Naive thymus-derived CD8-positive, alpha-beta T cell (primary cell): ENCODE measurements around the gene LRBA. TPM values are rescaled to one million over a fixed set of nuclear protein-coding genes. Genes with fewer than 3 reads are reported as not detected.

Source experiments
- ATAC-seq, 2 donors: fragments of 150-1000 bp; cut with Tn5 transposase in 1 of 2; sonication (Bioruptor Pico), chemical (Tn5 transposase) in 1 of 2; 1 replicate in 1 of 2; 2 replicates in 1 of 2; pipeline ENCODE4 v1.10.0; 2021; ENCODE audit warnings: mild to moderate bottlenecking in 2 of 2, moderate library complexity in 2 of 2
- POLR2A ChIA-PET: fragments of 350-600 bp; sonication (Branson Sonifier 250); formaldehyde crosslinking; loops from one replicate; lab custom pipeline; 2021; ENCODE audit warnings: antibody characterized with exemption; lab: Charles Lee
- DNase-seq, 10 donors: peaks; one replicate each; pipeline versions ENCODE4 v3.0.0 to v3.0.0-alpha.2; 2020 to 2022
- H3K27ac Mint-ChIP-seq, 10 donors: one replicate each; pipeline ENCODE4 v1.8.0; 2020 to 2022; ENCODE audit warnings: mild to moderate bottlenecking in 10 of 10, mixed read lengths in 10 of 10, moderate library complexity in 4 of 10, inconsistent platforms in 1 of 10
- H3K27me3 Mint-ChIP-seq, 5 donors: one replicate each; pipeline ENCODE4 v1.8.0; 2021 to 2022; ENCODE audit warnings: mixed read lengths in 5 of 5
- H3K36me3 Mint-ChIP-seq, 3 donors: one replicate each; pipeline ENCODE4 v1.8.0; 2020 to 2022; ENCODE audit warnings: mixed read lengths in 3 of 3, mild to moderate bottlenecking in 2 of 3, inconsistent platforms in 1 of 3
- H3K4me1 Mint-ChIP-seq, 4 donors: one replicate each; pipeline ENCODE4 v1.8.0; 2021 to 2022; ENCODE audit warnings: mixed read lengths in 4 of 4
- H3K4me3 Mint-ChIP-seq, 10 donors: one replicate each; pipeline ENCODE4 v1.8.0; 2020 to 2022; ENCODE audit warnings: mild to moderate bottlenecking in 10 of 10, mixed read lengths in 10 of 10, moderate library complexity in 6 of 10, inconsistent platforms in 1 of 10
- H3K9me3 Mint-ChIP-seq, 9 donors: one replicate each; pipeline ENCODE4 v1.8.0; 2020 to 2022; ENCODE audit warnings: mixed read lengths in 9 of 9, mild to moderate bottlenecking in 3 of 9, inconsistent platforms in 1 of 9, moderate library complexity in 1 of 9
- polyA plus RNA-seq, 3 donors: library from polyadenylated mRNA; unstranded; fragments of 300-500 nt; fragmentation: Illumina TruSeq; gene quantifications; one replicate each; pipeline ENCODE4 v1.2.3, GENCODE V29; 2021
- total RNA-seq, 8 experiments: library from RNA in 2 of 8; stranded (reverse) in 2 of 8; gene quantifications; one replicate each; pipeline ENCODE4 v1.2.3 and lab custom pipeline; 2021 to 2026

The LRBA gene
- total and polyA plus RNA-seq, 5 experiments from 2014 or later, result 16.4 to 57.7 (median 18.4) TPM

DNA sequence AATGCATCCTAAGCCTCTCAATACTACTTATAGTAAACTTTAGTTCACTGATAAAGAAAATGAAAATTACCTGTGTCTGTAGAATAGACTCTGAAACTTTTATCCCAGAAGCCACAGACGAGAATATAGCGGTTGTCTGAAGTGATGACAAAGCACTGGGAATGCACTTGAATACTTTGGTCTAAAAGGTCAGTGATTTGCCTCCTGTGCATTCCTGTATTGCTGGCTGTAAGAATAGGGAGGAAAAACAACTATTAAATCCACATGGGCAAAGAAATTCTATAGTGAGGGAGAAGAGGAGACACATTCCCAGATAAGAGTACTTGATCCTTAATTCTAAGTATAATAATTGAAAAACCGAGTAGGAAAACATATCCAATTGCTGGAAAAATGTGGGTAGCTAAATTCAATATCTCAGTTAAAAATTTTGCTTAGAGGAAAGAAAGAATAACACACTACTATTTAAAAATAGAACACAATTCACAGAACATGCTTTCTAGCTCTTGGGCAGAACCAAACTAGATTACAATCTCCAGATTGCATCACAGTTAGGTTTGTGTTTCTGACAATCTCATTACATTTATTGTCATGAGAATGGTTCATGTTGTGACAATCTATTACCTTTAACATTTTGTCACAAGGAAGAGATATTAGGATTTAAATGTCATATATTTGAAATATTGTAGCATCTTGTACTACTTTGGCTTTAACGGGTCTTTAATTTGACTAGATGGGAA is 704.8 kb downstream of the LRBA start:
- Mint-ChIP-seq H3K27ac (no peak overlapping the region), H3K4me1 (peaks cover 0 to 5% (median 0%) of the 10 kb centered on the region in 4 donors), H3K9me3 (no peaks in the 10 kb centered on the region), H3K27me3 (no peaks in the 10 kb centered on the region), H3K36me3 (peaks cover 8 to 60% (median 19%) of the 10 kb centered on the region in 3 donors), H3K4me3 (no peak overlapping the region)
- ATAC-seq (no peak), DNase-seq (no peak)
- POLR2A ChIA-PET, result no interaction called here

GRCh38 chr4:150308824-150309472 is 706.1 kb downstream of the LRBA start:
- POLR2A ChIA-PET, result no interaction called here
- Mint-ChIP-seq H3K27ac (no peak overlapping the region), H3K36me3 (peaks cover 4 to 57% (median 18%) of the 10 kb centered on the region in 3 donors)

DNA sequence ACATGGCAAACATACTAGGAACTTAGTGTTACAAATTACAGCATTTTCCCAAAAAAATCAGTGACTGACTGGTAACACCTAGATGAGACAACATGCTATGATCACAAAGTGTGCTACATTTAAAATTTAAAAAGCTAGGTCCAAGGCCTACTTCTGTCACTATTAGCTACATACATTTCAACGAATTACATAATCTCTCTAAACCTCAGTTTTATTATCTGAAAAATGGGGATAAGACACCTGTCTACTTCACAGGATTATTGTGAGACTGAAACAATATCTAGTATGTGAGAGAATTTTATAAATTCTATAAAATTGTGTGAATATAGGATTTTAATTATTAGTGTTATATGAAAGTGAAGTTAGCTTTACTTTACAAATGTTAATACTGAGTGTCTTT is 708.4 kb downstream of the LRBA start:
- Mint-ChIP-seq H3K9me3 (no peaks in the 10 kb centered on the region), H3K36me3 (peaks cover 4 to 50% (median 18%) of the 10 kb centered on the region in 3 donors), H3K4me1 (no peaks in the 10 kb centered on the region), H3K27ac (peak overlapping the region in 1 of 10 donors; percentile 20), H3K27me3 (no peaks in the 10 kb centered on the region), H3K4me3 (no peak overlapping the region)
- POLR2A ChIA-PET, result no interaction called here
- no peak for ATAC-seq
- no peak for DNase-seq

More at GRCh38 chr4:150308824-150309472, 706.1 kb downstream of the LRBA start:
- H3K27me3 Mint-ChIP-seq, result no peaks in the 10 kb centered on the region
- H3K9me3 Mint-ChIP-seq, result no peaks in the 10 kb centered on the region
- no peak overlapping the region for H3K4me3 Mint-ChIP-seq
- ATAC-seq, result no peak
- DNase-seq, result no peak
- no peaks in the 10 kb centered on the region for H3K4me1 Mint-ChIP-seq

DNA sequence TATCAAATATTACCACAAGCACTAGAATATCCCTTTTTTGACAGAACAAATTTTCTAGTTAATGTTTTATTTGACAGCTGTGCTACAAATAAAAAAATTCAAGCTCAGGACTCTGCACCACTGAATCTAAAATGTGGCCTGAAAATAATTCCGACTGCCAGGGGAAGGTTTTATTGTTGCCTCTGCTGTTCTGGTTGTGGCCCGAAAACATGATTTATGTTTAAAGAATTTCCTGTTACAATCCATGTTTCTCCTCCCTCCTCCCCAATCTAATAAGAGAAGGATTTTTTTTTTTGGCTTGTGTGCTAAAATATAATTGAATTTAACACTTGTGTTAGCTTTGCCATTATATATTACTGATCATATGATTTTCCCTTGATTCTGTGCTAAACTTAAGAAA is 709.1 kb downstream of the LRBA start:
- DNase-seq (no peak), ATAC-seq (no peak)
- Mint-ChIP-seq H3K9me3 (no peaks in the 10 kb centered on the region), H3K4me1 (peaks cover 0 to 2% (median 0%) of the 10 kb centered on the region in 4 donors), H3K27me3 (no peaks in the 10 kb centered on the region), H3K27ac (peak overlapping the region in 1 of 10 donors; percentile 38), H3K4me3 (no peak overlapping the region), H3K36me3 (peaks cover 4 to 50% (median 18%) of the 10 kb centered on the region in 3 donors)
- POLR2A ChIA-PET, result no interaction called here

DNA sequence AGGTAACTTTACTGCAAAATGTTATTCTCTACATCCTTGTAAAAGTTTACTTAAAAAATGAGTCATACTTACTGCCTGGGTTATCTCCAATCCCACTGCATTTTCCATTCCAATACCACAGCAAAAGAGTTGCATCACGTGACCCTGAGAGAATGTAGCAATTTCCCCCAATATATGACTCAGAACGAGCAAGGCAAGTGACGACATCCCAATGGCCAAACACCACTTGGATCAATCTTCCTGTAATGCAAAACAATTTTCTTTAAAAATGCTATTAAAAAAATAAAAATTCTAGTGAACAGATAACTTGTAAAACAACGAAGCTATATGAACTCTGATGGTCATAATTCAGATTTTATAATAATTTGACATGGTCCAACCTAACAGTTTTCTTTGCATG is 712.5 kb downstream of the LRBA start:
- Mint-ChIP-seq H3K9me3 (no peaks in the 10 kb centered on the region), H3K4me3 (no peak overlapping the region), H3K4me1 (peaks cover 0 to 2% (median 0%) of the 10 kb centered on the region in 4 donors), H3K27me3 (no peaks in the 10 kb centered on the region), H3K27ac (peak overlapping the region in 1 of 10 donors; percentile 13), H3K36me3 (peaks cover 0 to 29% (median 11%) of the 10 kb centered on the region in 3 donors)
- ATAC-seq (no peak), DNase-seq (no peak)
- POLR2A ChIA-PET, result no interaction called here

DNA sequence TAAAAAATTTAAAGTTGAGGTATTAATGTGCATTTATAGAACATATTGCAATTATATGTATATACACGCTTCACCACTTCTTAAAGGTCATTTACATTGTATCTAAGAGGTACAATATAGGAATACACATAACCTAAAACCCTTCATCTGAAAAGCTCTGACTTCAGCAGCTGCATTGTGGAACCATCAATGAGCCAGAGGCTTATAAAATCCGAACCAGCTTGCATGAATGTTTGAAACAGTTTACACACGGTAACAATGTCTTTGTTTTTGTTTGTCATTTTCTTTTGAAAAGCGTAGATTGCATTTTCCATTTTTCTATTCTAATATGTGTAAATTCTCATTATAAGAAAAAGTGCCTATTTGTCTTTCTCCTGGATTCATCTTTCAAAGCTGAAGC is 715.3 kb downstream of the LRBA start:
- Mint-ChIP-seq H3K4me1 (peaks cover 0 to 2% (median 0%) of the 10 kb centered on the region in 4 donors), H3K27me3 (no peaks in the 10 kb centered on the region), H3K4me3 (no peak overlapping the region), H3K36me3 (peaks cover 0 to 17% (median 6%) of the 10 kb centered on the region in 3 donors), H3K9me3 (no peaks in the 10 kb centered on the region), H3K27ac (no peak overlapping the region)
- no peak for ATAC-seq
- DNase-seq, result no peak
- POLR2A ChIA-PET, result no interaction called here

GRCh38 chr4:150297861-150298474 is 717.1 kb downstream of the LRBA start:
- peak in 3 of 10 donors; percentile 1 to 11 (median 4) for DNase-seq
- no peak overlapping the region for H3K4me3 Mint-ChIP-seq
- H3K9me3 Mint-ChIP-seq, result peaks cover 0 to 3% (median 0%) of the 10 kb centered on the region in 9 donors

GRCh38 chr4:150289881-150290280 is 725.2 kb downstream of the LRBA start:
- peak overlapping the region in 1 of 10 donors; percentile 9 for H3K4me3 Mint-ChIP-seq

More at GRCh38 chr4:150297861-150298474, 717.1 kb downstream of the LRBA start:
- POLR2A ChIA-PET, result no interaction called here
- H3K4me1 Mint-ChIP-seq, result peaks cover 0 to 2% (median 0%) of the 10 kb centered on the region in 4 donors
- H3K27me3 Mint-ChIP-seq, result no peaks in the 10 kb centered on the region
- ATAC-seq, result no peak
- no peak overlapping the region for H3K27ac Mint-ChIP-seq
- H3K36me3 Mint-ChIP-seq, result peaks cover 6 to 16% (median 12%) of the 10 kb centered on the region in 3 donors

DNA sequence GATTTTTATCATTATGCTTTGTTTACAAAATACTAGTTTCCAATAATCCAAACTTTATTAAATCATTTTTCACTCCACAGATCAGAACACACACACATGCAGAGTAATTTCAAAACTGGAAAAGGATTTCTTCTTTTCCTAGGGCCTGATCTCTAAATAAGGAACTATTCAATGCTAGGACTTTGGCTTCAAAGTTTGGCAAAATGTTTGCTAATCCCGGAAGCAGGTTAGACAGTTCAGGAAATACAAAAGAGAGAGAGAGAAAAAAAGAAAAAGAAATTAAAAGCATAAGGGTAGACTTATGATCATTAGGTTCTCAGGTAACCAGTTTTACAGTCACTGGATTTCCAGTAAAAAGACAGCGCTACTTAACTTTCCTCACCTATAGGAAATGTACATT is 725.9 kb downstream of the LRBA start:
- Mint-ChIP-seq H3K36me3 (peaks cover 17 to 38% (median 24%) of the 10 kb centered on the region in 3 donors), H3K27me3 (no peaks in the 10 kb centered on the region), H3K9me3 (peaks cover 0 to 6% (median 0%) of the 10 kb centered on the region in 9 donors), H3K4me3 (no peak overlapping the region), H3K4me1 (peaks cover 0 to 9% (median 1%) of the 10 kb centered on the region in 4 donors), H3K27ac (peak overlapping the region in 1 of 10 donors; percentile 15)
- ATAC-seq (no peak), DNase-seq (no peak)
- POLR2A ChIA-PET, result no interaction called here

More at GRCh38 chr4:150289881-150290280, 725.2 kb downstream of the LRBA start:
- no peaks in the 10 kb centered on the region for H3K27me3 Mint-ChIP-seq
- peaks cover 17 to 34% (median 27%) of the 10 kb centered on the region in 3 donors for H3K36me3 Mint-ChIP-seq
- H3K4me1 Mint-ChIP-seq, result peaks cover 0 to 9% (median 1%) of the 10 kb centered on the region in 4 donors
- H3K27ac Mint-ChIP-seq, result no peak overlapping the region
- POLR2A ChIA-PET, result no interaction called here
- peaks cover 0 to 6% (median 0%) of the 10 kb centered on the region in 9 donors for H3K9me3 Mint-ChIP-seq
- ATAC-seq, result no peak
- DNase-seq, result no peak

- Mint-ChIP-seq H3K4me3 (no peak overlapping the region), H3K9me3 (no peaks in the 10 kb centered on the region), H3K36me3 (peaks cover 31 to 63% (median 33%) of the 10 kb centered on the region in 3 donors), H3K27me3 (no peaks in the 10 kb centered on the region), H3K27ac (no peak overlapping the region), H3K4me1 (peaks cover 0 to 9% (median 1%) of the 10 kb centered on the region in 4 donors)
- ATAC-seq (no peak), DNase-seq (no peak)
- POLR2A ChIA-PET, result no interaction called here
Observed at GRCh38 chr4:150286656-150287055, 728.4 kb downstream of the LRBA start.

- H3K27me3 Mint-ChIP-seq, result no peaks in the 10 kb centered on the region
- peaks cover 0 to 4% (median 0%) of the 10 kb centered on the region in 9 donors for H3K9me3 Mint-ChIP-seq
- peak overlapping the region in 2 of 10 donors; percentile 33 to 66 for H3K27ac Mint-ChIP-seq
- no peak for DNase-seq
- ATAC-seq, result no peak
- H3K4me3 Mint-ChIP-seq, result no peak overlapping the region
- peaks cover 55 to 86% (median 63%) of the 10 kb centered on the region in 3 donors for H3K36me3 Mint-ChIP-seq
- no peaks in the 10 kb centered on the region for H3K4me1 Mint-ChIP-seq
- POLR2A ChIA-PET, result no interaction called here
Observed at GRCh38 chr4:150283689-150284088, 731.4 kb downstream of the LRBA start.

DNA sequence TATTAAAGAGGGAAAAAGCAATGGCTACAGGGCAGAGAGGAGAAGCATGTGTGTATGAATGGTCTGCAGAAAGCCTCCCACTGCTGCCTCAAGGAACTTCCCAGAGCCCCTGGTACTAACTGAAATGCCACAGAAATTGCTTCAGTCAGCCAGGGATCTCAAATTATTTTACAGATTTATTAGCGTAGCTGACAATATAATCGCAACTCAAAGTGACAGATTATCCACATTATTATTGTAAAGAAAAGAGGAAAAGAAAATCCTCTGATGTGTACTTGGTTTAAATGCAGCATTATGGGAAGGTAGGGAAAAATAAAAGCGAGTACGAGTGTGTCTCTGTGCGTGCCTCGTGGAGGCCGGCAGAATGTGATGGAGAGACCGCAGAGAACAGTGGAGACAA is 734.1 kb downstream of the LRBA start:
- peaks cover 0 to 17% (median 9%) of the 10 kb centered on the region in 9 donors for H3K9me3 Mint-ChIP-seq
- no peaks in the 10 kb centered on the region for H3K4me1 Mint-ChIP-seq
- ATAC-seq (no peak), DNase-seq (no peak)
- no peak overlapping the region for H3K27ac Mint-ChIP-seq
- H3K4me3 Mint-ChIP-seq, result no peak overlapping the region
- H3K36me3 Mint-ChIP-seq, result peaks cover 66 to 95% (median 86%) of the 10 kb centered on the region in 3 donors
- H3K27me3 Mint-ChIP-seq, result no peaks in the 10 kb centered on the region
- POLR2A ChIA-PET, result no interaction called here
